GM21576 (cell line): ENCODE measurements around the gene KRTAP5-8.
"Not testable (repeated sequence)": the region's sequence is repeated elsewhere in the genome, so short reads cannot be mapped to it uniquely, and the experiment has no call there.

ENCODE experiments used
- ATAC-seq: cut with Tn5 transposase; IDR thresholded peaks from one replicate; pipeline ENCODE4 v1.9.1; 2021; ENCODE audit warnings: mild to moderate bottlenecking, moderate library complexity; ENCODE audit not compliant: unreplicated experiment

Gene KRTAP5-8

DNA sequence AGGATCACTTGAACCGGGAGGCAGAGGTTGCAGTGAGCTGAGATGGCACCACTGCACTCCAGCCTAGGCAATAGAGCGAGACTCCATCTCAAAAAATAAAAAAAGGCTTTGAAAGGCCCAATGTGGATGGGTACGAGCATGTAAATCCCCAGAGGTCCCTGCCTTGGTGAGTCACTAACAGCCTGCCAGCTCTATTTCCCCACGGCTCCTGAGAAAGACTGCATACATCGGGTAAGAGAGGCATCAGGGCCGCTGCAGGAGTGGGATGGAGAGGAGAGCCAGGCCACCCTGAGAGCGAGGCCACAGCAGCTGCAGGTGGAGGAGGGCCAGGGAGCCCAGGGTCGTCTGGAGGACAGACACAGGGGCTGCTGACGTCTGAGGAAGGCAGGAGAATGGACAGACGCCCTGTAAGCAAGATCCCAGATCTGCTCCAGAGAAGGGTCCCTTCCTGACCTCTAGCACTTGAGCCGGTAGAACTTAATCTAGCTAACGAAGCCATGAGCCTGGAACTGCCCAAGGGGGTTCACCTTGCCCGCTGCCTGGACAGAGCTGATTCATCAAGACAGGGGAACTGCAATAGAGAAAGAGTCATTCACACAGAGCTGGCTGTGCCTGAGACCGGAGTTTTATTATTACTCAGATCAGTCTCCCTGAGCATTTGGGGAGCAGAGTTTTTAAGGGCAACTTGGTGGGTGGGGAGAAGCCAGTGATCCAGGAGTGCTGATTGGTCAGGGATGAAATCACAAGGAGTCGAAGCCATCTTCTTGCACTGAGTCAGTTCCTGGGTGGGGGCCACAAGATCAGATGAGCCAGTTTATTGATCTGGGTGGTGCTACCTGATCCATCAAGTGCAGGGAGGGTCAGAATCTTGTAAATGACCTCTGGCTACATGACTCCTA is 5.3 kb downstream of the KRTAP5-8 start:
- no peak for ATAC-seq

DNA sequence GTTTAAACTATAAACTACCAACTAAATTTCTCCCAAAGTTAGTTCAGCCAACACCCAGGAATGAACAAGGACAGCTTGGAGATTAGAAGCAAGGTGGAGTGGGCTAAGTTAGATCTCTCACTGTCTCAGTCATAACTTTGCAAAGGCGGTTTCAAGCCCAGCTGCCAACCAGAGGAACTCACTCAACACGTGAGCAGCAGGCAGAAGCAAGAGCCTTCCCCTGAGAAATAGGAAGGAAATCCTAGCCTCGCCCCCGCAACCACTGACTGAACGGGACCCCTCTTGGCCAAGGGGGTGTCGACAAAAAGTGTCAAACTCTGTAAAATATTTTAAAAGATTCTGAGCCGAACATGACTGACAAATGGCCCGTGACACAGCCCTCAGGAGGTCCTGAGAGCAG is 6.0 kb downstream of the KRTAP5-8 start:
- ATAC-seq = no peak

DNA sequence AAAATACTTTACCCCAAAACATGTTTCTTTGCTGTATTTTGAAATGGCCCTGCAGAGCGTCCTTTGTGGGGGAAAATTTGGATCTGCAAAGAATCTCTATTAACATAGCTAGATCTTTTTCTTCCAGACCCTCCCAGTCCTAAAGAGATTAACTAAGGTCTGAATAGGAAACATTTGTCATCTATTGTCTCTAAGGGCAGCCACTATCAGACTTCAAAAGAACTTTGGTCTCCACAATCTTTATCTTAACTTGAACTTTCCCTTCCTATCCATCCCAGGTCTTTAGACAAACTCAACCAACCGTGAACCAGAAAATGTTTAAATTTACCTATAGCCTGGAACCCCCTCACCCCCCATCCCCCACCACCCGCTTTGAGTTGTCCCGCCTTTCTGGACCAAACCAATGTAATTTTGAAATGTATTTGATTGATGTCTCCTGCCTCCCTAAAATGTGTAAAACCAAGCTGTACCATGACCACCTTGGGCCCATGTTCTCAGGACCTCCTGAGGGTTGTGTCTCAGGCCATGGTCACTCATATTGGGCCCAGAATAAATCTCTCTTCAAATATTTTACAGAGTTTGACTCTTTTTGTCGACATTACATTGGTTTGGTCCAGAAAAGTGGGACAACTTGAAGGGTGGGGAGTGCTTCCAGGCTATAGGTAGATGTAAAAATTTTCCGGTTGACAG is 6.8 kb downstream of the KRTAP5-8 start:
- ATAC-seq = no peak

DNA sequence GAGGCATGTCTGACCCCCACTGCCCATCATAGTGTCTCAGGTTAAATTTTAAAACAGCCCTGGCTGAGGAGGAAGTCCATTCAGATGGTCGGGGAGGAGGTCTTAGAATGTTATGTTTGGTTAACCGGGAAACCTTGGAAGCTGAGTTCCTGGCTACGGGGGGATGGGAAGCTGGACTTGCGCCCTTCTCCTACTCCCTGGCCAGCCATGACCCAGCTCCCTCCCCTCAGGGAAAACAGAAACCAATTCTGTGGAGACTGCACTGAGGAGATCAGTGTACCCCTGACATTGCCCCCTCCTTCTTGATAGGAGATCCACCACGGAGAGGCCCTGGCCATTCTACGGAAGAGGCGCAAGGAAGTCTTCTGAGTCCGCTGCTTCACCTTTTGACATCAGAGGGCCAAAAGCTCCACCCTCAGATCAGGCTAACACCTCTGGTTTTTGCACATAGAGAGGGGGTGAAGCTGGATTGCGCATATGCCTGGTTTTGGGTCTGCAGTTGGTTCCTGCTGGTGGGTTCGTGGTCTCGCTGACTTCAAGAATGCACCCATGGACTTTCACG is 7.7 kb downstream of the KRTAP5-8 start:
- ATAC-seq = no peak

DNA sequence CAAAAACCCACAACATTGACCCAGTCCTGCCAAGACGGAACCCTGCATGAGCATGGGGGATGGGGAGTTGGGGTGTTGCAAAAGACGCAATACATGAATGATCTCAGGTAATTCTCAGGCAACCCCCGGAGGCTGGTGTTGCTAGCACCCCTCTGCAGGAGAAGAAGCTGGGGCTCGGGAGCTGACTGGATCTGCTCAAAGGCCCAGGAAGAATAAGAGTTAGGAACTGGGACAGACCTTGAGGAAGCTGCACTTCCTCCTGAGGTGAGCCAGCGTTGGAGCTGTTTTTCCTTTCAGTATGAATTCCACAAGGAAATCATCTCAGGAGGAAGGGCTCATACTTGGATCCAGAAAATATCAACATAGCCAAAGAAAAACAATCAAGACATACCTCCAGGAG is 10.3 kb downstream of the KRTAP5-8 start, which contains the start of gene KRTAP5-9:
TSS of gene KRTAP5-9 (plus strand) at position 301 of the 400 bp plus-strand sequence. CDS start 238 bp downstream, outside the sequence.
- no peak for ATAC-seq

DNA sequence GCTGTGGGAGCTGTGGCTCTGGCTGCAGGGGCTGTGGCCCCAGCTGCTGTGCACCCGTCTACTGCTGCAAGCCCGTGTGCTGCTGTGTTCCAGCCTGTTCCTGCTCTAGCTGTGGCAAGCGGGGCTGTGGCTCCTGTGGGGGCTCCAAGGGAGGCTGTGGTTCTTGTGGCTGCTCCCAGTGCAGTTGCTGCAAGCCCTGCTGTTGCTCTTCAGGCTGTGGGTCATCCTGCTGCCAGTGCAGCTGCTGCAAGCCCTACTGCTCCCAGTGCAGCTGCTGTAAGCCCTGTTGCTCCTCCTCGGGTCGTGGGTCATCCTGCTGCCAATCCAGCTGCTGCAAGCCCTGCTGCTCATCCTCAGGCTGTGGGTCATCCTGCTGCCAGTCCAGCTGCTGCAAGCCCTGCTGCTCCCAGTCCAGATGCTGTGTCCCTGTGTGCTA is 10.9 kb downstream of the KRTAP5-8 start:
- ATAC-seq = no peak

DNA sequence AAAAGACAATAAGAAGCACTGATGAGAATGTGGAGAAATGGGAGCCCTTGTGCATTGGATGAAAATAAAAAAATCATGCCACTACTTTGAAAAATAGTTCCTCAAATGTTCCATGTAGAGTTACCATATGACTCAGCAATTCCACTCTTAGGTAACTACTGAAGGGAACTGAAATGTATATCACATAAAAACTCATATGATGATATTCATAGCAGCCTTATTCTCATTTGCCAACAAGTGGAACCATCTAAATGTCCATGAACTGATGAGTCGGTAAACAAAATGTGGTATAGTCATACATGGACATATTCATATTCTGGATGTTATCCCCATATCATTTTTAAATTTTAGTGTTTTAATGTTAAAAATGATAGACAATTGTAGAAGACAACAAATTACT is 13.9 kb downstream of the KRTAP5-8 start:
- ATAC-seq = no peak

DNA sequence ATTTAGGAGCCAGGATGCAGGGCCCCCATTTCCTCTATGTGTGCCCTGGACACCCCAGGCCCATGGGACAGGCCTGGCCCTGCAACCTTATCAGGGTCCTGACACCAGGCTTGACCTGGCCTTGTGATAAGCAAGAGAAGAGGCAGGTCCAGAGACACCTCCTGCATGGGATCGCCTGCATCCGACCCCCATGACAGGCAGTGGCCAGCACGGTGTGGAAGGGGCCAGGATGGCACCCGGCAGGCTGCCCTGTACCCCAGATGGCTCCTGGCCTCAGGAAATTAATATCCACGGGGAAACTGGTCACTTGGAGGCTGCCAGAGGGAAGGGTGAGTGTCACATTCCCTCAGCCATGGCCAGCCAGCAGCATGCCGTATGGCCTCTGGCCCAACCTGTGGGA is 17.2 kb downstream of the KRTAP5-8 start:
- no peak for ATAC-seq

DNA sequence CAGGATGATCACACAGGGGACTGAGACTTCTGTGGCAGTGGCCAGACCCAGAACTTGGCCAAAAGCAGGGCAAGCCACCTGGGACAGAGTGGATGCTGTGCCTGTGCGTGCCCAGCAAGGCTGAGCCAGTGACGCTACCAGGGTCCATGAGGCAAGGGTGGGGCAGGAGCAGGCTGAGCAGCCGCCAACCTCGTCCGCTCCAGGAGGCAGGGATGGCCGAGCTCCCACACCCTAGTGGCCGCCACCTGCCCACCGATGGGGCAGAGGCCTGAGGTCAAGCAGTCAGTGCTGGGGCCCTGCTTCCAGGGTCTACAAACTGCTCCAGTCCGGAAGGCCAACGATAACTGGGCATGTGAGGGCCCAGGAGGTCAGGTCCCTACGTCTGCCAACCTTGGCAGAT is 17.7 kb downstream of the KRTAP5-8 start:
- no peak for ATAC-seq

DNA sequence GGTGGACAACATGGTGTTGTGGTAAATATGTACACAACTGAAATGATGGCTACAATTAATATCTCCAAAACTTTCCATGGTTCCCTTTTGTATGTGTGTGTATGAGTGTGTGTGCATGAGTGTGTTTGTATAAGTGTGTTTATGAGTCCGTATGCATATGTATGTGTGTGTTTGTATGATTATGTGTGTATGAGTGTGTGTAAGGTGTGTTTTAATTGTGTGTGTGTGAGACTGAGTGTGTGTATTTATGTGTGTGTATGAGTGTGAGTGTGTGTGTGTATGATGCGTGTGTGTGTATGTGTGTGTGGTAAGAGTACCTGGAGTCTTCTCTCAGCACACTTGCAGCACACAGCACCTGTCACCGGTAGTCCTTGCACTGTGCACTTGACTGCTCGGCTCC is 18.2 kb downstream of the KRTAP5-8 start:
- ATAC-seq = no peak

DNA sequence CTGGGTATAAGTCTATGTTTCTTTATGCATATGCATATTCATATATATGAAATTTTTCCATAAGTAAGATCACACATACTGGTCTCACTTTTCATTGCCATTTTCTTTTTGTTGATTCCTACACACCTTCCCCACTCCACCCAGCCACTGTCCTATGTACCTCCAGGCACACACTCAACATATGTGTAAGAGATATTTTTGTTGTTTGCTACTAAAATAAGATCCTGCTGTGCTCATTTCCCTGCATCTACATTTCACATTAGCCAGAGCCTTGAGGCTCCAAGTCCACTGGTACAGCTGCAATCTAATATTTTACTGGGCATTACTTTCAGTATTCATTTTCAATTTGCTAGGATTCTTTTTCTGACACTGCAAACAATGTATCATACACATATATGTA is 19.4 kb downstream of the KRTAP5-8 start:
- no peak for ATAC-seq

DNA sequence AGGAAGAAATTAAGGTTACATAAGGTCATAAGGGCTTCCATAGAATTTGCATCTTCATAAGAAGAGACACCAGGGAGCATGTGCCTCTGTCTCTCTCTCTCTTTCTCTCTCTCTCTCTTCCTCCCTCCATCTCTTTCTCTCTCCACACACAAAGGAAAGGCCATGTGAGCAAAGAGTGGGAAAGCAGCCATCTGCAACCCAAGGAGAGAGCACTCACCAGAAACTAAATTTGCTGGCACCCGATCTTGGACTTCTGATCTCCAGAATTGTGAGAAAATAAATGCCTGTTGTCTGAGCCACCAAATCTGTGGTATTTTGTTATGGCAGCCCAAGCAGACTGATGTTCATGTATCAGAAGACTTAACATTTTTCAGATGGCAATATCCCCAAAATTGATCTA is 21.2 kb downstream of the KRTAP5-8 start:
- no peak for ATAC-seq

DNA sequence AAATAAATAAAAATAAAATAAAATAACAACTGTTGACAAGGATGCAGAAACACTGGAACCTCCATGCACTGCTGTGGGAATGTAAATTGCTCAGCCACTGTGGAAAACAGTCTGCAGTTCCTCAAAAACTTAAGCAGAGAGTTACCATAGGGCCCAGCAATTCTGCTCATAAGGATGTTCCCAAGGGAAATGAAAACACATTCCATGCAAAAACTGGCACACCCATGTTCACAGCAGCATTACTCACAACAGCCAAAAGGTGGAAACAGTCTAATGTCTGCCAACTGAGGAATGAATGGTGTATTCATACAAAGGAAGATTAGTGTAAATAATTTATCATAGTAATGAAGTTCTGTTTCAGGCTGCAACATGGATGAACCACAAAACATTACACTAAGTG is 24.3 kb downstream of the KRTAP5-8 start:
- no peak for ATAC-seq

DNA sequence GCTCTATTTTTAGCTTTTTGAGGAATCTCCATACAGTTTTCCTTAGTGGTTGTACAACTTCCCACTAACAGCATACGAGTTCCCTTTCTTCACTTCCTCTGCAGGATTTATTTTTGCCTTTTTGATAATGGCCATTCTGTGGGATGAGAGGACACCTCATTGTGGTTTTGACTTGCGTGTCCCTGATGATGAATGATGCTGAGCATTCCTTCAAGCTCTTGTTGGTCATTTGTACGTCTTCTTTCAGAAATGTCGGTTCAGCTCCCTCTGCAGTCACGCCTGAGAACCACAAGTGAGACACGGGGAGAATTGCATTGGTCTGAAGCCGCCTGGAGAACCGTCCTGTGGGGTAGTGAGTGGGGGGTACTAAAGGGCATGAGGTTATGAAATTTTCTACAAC is 25.6 kb downstream of the KRTAP5-8 start:
- ATAC-seq = no peak

DNA sequence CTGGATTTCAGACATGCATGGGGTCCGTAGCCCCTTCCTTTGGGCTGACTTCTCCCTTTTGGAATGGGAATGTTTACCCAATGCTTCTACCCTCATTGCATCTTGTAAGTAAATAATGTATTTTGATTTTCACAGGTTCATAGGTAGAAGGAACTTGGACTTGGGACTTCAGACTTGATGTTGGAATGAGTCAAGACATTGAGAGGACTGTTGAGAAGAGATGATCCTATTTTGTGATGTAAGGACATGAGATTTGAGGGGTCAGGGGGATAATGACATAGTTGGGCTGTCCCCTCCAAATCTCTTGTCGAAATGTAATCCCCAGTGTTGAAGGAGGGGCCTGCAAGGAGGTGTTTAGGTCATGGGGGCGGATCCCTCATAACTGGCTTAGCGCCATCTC is 26.6 kb downstream of the KRTAP5-8 start:
- no peak for ATAC-seq

DNA sequence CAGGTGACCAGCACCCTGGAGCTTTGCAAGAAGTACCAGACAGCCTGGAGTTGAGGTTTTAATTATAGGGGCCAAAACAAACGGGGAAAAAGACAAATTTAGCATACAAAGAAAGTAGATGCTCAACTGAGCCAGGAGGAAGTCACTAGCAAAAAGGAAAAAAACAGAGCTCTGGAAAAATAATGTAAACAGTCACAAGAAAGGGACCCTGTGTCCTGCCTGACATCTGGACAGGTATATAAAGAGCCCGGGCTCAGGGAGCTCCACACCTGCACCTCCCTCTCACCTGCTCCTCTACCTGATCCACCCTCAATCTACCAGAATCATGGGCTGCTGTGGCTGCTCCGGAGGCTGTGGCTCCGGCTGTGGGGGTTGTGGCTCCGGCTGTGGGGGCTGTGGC is 27.4 kb downstream of the KRTAP5-8 start, which contains the start of gene KRTAP5-10:
TSS of gene KRTAP5-10 (plus strand) at position 301 of the 400 bp plus-strand sequence. CDS start at position 326, 25 bp downstream.
- no peak for ATAC-seq

DNA sequence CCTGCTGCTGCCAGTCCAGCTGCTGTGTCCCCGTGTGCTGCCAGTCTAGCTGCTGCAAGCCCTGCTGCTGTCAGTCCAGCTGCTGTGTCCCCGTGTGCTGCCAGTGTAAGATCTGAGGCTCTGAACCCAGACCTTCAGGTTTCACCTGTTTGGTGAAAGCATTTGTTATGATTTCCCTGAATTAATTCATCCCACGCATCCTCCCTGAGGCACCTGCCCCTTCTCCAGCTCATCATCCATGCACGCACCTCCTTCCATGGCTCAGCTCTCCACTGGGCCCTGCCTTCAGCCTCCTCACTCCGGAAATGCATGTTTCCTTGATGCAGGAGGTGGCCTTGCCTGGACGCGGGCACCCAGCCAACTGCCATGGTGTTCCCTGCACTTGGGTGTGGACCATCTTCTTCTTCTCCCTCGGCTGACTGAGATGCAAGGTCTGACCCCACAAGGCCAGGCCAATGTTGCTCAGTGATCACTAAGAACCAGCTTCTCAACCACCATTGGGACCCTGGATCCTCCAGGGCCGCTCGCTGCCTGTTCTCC is 28.3 kb downstream of the KRTAP5-8 start:
- ATAC-seq = no peak

DNA sequence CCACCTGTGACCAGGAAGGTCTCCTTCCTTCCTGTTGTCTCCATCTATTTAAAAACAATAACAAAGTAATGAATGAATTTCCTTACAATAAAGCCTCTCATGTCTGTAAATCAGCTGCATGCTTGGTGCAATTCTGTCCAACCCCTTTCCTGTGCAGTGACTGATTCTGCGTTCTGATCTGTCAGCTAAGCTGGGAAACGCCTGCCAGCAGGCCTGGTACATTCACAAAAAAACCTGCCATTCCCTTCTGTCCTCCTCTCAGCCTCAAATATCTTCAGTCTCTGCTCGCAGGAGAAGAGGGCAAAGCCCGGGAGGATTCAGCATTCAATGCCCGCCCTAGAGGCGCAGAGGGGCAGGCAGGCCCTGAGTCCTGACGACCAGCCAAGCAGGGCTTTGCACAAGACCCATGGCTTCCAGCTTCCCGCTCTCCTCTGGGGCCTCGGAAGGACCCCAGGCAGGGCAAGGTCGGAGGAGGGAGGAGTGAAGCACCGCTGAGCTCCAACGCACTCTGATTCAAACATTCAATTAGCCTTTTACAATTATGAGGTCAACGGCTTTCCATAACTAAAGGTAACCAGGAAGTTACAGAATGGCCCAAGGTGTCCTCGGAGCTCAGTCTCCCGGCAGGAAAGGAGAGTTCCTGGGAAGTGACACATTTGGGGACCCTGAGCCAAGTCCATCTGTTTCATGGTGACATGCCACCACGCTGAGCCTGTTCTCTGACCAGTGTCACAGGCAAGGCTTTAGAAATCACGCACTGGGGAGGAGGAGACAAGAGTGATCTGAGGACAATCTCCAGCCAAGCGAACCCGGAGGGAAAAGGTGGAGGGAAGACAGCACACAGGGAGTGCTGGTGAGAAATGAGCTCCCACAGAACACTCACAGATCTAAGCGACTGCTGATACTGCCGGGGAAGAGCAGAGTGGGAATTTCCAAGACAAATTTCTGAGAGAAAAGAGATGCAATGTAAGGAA is 29.1 kb downstream of the KRTAP5-8 start:
- not testable (repeated sequence) for ATAC-seq

DNA sequence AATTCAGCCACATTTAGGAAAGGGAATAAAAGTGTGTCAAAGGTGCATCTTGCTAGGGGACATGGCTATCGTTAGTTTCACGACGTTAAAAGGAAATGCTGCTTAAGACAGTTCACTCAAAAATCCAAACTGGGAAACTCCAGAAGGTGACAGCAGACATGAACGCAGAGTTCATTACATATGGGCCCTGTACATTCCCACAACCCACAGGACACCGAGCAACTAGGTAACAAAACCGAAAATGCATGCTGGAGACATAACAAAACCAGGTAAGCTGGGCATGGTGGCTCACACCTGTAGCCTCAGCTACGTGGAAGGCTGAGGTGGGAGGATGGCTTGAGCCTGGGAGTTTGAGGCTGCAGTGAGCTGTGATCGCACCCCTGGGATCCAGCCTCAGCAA is 29.8 kb downstream of the KRTAP5-8 start:
- ATAC-seq = not testable (repeated sequence)

DNA sequence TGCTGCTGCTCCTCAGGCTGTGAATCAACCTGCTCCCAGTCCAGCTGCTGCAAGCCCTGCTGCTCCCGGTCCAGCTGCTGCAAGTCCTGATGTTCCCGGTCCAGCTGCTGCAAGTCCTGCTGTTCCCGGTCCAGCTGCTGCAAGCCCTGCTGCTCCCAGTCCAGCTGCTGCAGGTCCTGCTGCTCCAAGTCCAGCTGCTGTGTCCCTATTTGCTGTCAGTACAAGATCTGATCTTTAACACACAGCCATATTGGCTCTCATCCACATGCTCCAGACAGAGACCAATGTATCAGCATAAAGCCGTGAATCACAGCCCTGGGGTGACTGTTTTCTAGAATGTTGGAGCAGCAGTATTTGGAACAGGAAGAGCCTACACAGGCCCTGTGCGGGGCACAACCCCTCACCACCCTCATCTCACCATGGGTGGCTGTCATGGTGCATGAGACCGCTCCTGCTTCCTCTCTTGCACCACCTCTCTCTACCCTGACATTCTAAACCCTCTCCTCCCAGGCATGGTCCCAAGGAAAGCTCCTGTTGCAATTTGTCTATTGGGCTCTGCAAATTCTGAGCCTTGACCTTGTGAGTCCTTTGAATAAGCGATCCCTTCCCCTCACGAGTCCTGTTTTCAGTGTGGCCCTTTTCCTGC is 31.0 kb downstream of the KRTAP5-8 start:
- ATAC-seq = no peak
